HG02852 (cell line): Measurements from ENCODE around the gene SIGMAR1.
"Not testable (repeated sequence)": the region's sequence is repeated elsewhere in the genome, so short reads cannot be mapped to it uniquely, and the experiment has no call there.

Source experiments
- ATAC-seq: cut with Tn5 transposase; IDR thresholded peaks from one replicate; pipeline ENCODE4 v1.9.1; 2021; ENCODE audit warnings: mild to moderate bottlenecking, moderate library complexity; ENCODE audit not compliant: unreplicated experiment

Gene SIGMAR1

GRCh38 chr9:34655394-34655793 is 17.8 kb upstream of the SIGMAR1 start:
- ATAC-seq, result no peak

GRCh38 chr9:34654323-34655051 is 16.9 kb upstream of the SIGMAR1 start:
- no peak for ATAC-seq

GRCh38 chr9:34653151-34654072 is 15.8 kb upstream of the SIGMAR1 start:
- no peak for ATAC-seq

- ATAC-seq, result no peak
Observed at GRCh38 chr9:34652602-34653000, 15.0 kb upstream of the SIGMAR1 start.

- no peak for ATAC-seq
Observed at GRCh38 chr9:34651876-34652601, 14.5 kb upstream of the SIGMAR1 start, which contains the start of gene IL11RA. Gene IL11RA (plus strand): TSS chr9:34652185. CDS start chr9:34655218, 3,033 bp downstream.

- ATAC-seq, result no peak
Observed at GRCh38 chr9:34651321-34651720, 13.7 kb upstream of the SIGMAR1 start.

- ATAC-seq, result no peak
Observed at GRCh38 chr9:34650816-34651215, 13.2 kb upstream of the SIGMAR1 start.

- ATAC-seq, result no peak
Observed at GRCh38 chr9:34648673-34649072, 11.1 kb upstream of the SIGMAR1 start.

GRCh38 chr9:34647651-34648050 is 10.1 kb upstream of the SIGMAR1 start:
- no peak for ATAC-seq

GRCh38 chr9:34647084-34647403 is 9.5 kb upstream of the SIGMAR1 start:
- ATAC-seq, result peak; percentile 16

- ATAC-seq, result peak; percentile 85
Observed at GRCh38 chr9:34646211-34647083, 8.9 kb upstream of the SIGMAR1 start, which contains the start of gene GALT. Gene GALT (plus strand): TSS chr9:34646675. CDS start chr9:34646705, 30 bp downstream.

- no peak for ATAC-seq
Observed at GRCh38 chr9:34644766-34645314, 7.3 kb upstream of the SIGMAR1 start.

GRCh38 chr9:34642679-34643078 is 5.1 kb upstream of the SIGMAR1 start:
- ATAC-seq, result no peak

GRCh38 chr9:34639322-34639721 is 1.7 kb upstream of the SIGMAR1 start:
- not testable (repeated sequence) for ATAC-seq

GRCh38 chr9:34638138-34638445 is 505 bp upstream of the SIGMAR1 start:
- no peak for ATAC-seq

GRCh38 chr9:34636791-34637355 is 714 bp downstream of the SIGMAR1 start:
- ATAC-seq, result no peak

- no peak for ATAC-seq
Observed at GRCh38 chr9:34635556-34635955, 2.0 kb downstream of the SIGMAR1 start.

- ATAC-seq, result no peak
Observed at GRCh38 chr9:34634551-34635248, 2.9 kb downstream of the SIGMAR1 start.

- peak; percentile 36 for ATAC-seq
Observed at GRCh38 chr9:34633851-34634550, 3.6 kb downstream of the SIGMAR1 start.
